ENCODE data around the gene SLCO2A1.

SLCO2A1 gene

GRCh38 chr3:133998691-133999241 is 31.0 kb downstream of the SLCO2A1 start:
- DNase-seq: no peak

GRCh38 chr3:133997871-133998635 is 31.7 kb downstream of the SLCO2A1 start:
- DNase-seq: no peak

- no peak for DNase-seq
Measured at GRCh38 chr3:133996996-133997395, 32.7 kb downstream of the SLCO2A1 start.

GRCh38 chr3:133996251-133996661 is 33.5 kb downstream of the SLCO2A1 start:
- no peak for DNase-seq

- no peak for DNase-seq
Measured at GRCh38 chr3:133995264-133995663, 34.5 kb downstream of the SLCO2A1 start.

GRCh38 chr3:133994166-133994890 is 35.4 kb downstream of the SLCO2A1 start:
- DNase-seq: no peak

- DNase-seq: no peak
Measured at GRCh38 chr3:133992951-133993620, 36.6 kb downstream of the SLCO2A1 start.

GRCh38 chr3:133992381-133992780 is 37.3 kb downstream of the SLCO2A1 start:
- no peak for DNase-seq

- no peak for DNase-seq
Measured at GRCh38 chr3:133991637-133992036, 38.1 kb downstream of the SLCO2A1 start.

- DNase-seq: no peak
Measured at GRCh38 chr3:133991209-133991608, 38.5 kb downstream of the SLCO2A1 start.

GRCh38 chr3:133989936-133990702 is 39.6 kb downstream of the SLCO2A1 start:
- no peak for DNase-seq

GRCh38 chr3:133988631-133989161 is 41.0 kb downstream of the SLCO2A1 start:
- no peak for DNase-seq

- DNase-seq: no peak
Measured at GRCh38 chr3:133987948-133988484, 41.7 kb downstream of the SLCO2A1 start.

- DNase-seq: no peak
Measured at GRCh38 chr3:133987136-133987535, 42.6 kb downstream of the SLCO2A1 start.

- no peak for DNase-seq
Measured at GRCh38 chr3:133986311-133986710, 43.4 kb downstream of the SLCO2A1 start.

GRCh38 chr3:133984975-133985374 is 44.8 kb downstream of the SLCO2A1 start:
- no peak for DNase-seq

GRCh38 chr3:133983576-133984560 is 45.9 kb downstream of the SLCO2A1 start:
- DNase-seq: no peak

GRCh38 chr3:133983126-133983525 is 46.6 kb downstream of the SLCO2A1 start:
- DNase-seq: no peak

- DNase-seq: no peak
Measured at GRCh38 chr3:133980550-133980949, 49.2 kb downstream of the SLCO2A1 start.

- no peak for DNase-seq
Measured at GRCh38 chr3:133980035-133980434, 49.7 kb downstream of the SLCO2A1 start.

GRCh38 chr3:133979553-133979952 is 50.2 kb downstream of the SLCO2A1 start:
- no peak for DNase-seq
